Right lobe of liver (tissue), 4 donors: ENCODE results near the gene MACF1.

Experiments
- POLR2A ChIP-seq: fragments of 450-650 bp; IDR thresholded peaks from one replicate; pipeline ENCODE4 v1.6.1; 2017; ENCODE audit warnings: antibody characterized with exemption, mild to moderate bottlenecking
- TF ChIP-seq, protein P1 (sequence below), 4 donors: fragments of 200-600 bp in 3 of 4; fragments of 450-650 bp in 1 of 4; IDR thresholded peaks; one replicate each; pipeline versions ENCODE4 v1.5.1 to v1.8.0; 2016 to 2022; ENCODE audit warnings: antibody characterized with exemption in 4 of 4, mild to moderate bottlenecking in 2 of 4
- donor health status: DM: no; HTN: no; CAD: no.
- donor health status: DM: no; HTN: no; CAD: no.
- donor health status: DM: no; HTN: yes; CAD: no.

DNA sequence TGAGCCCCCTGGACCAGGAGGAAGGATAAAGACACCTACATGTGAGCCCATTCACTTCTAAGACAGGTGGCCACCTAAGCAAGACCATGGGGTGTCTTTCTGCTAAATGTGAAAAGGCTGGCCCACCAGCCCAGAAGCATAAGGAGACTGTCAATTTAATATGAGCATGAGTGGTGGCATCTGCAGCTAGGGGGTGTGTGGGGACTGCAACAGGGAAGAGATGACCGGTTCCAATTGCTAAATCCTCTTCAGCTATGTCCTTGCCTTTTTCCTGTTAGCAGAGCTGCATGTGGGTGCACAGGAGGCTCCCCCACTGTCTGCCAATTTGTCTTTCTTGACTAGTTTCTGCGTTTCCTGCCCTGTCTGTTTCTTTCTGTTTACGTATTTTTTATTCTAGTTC lies 264.7 kb downstream of the MACF1 start:
- TF ChIP-seq, protein P1, sequence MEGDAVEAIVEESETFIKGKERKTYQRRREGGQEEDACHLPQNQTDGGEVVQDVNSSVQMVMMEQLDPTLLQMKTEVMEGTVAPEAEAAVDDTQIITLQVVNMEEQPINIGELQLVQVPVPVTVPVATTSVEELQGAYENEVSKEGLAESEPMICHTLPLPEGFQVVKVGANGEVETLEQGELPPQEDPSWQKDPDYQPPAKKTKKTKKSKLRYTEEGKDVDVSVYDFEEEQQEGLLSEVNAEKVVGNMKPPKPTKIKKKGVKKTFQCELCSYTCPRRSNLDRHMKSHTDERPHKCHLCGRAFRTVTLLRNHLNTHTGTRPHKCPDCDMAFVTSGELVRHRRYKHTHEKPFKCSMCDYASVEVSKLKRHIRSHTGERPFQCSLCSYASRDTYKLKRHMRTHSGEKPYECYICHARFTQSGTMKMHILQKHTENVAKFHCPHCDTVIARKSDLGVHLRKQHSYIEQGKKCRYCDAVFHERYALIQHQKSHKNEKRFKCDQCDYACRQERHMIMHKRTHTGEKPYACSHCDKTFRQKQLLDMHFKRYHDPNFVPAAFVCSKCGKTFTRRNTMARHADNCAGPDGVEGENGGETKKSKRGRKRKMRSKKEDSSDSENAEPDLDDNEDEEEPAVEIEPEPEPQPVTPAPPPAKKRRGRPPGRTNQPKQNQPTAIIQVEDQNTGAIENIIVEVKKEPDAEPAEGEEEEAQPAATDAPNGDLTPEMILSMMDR (IDR thresholded peaks at IDR 0.05): no peak
- no peak for TF ChIP-seq POLR2A
